Measurements from ENCODE around the gene SLC4A2. TPM values are rescaled to one million over a fixed set of nuclear protein-coding genes. Genes with fewer than 3 reads are reported as not detected.
A peak's percentile ranks its signal among the peaks of the same experiment; 100 is the strongest.

SLC4A2 gene
- polyA plus RNA-seq, 2 donors = 35.7 to 45.5 TPM

DNA sequence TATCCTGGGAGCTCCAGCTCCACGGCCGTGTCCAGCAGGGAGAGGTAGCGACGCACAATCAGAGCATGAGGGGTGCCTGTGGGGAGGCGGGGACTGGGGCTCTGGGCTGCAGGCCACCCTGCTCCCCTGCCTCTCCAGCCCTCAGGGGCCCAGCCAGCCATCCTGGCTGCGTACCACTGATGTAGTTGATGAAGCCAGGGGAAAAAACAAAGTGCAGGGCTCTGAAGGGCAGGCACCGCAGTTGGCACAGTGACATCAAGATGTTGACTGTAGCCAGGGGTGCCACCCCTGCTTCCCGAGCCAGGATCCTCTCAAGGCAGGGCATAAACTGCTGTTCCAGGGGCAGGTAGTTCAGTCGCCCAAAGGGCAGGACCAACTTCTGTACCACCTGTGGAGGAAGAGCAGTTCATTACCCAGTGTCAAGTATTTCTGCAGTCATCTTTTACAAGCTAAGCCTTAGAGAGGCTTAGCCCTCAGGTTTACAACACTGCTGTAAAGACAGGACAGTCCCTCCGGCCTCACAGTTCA is 18.4 kb downstream of the SLC4A2 start:
- Histone ChIP-seq H3K36me3 (ENCODE audit: control insufficient read depth in 2 of 2, insufficient read depth in 2 of 2, low read length in 1 of 2) (peaks cover 6 to 32% of the 10 kb centered on the region in 2 donors), H3K9me3 (ENCODE audit: control insufficient read depth in 2 of 2, insufficient read depth in 1 of 2, low read depth in 1 of 2, low read length in 1 of 2) (no peaks in the 10 kb centered on the region), H3K27ac (ENCODE audit: low read depth in 2 of 2, low read length in 1 of 2) (no peak overlapping the region), H3K27me3 (ENCODE audit: control insufficient read depth in 1 of 2, insufficient read depth in 2 of 2, low read length in 2 of 2) (no peaks in the 10 kb centered on the region), H3K4me1 (ENCODE audit: control insufficient read depth in 2 of 2, insufficient read depth in 2 of 2, low read length in 1 of 2) (peaks cover 17 to 22% of the 10 kb centered on the region in 2 donors), H3K4me3 (ENCODE audit: low read depth in 1 of 2, low read length in 2 of 2) (no peak overlapping the region)
- 65 to 68% methylated on average over 10 of the region's 10 CpGs for WGBS, 2 donors

DNA sequence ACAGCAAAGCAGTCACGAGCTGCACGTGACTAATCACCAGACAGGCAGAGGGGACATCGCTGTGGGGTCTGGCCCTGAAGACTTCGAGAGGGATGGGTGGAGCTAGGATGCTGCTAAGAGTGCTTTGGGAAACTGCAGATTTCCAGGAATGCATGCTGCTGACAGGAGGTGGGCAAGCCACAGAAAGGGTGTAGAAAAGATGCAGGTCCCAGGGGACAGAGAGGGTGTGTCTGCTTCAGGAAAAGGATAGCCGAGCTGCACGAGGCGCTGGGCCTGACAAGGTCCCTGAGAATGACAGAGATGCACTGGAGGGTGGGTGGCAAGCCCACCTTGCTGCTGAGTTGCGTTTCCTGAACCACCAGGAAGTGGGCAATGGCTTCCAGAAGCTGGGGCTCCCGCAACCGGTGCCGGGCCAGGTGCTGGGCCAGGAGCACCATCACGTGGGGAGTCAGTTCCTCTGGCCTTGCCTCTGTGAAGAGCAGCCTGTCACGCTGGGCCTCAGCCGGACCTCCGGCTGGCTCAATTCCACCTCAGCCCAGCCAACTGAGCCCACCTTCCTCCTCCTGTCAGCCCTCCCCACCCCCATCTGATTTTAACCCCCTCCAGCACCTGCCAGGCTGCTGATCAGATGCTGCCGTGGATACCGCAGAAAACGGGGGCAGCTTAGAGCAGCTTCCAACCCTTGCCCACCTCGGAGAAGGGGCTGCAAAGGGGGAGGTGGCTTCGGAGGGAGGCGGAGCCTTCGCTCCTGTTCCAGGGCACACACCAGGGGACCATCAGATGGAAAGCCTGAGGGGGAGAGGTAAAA is 19.0 kb downstream of the SLC4A2 start:
- WGBS, 2 donors = 49 to 57% methylated on average over 22 of the region's 22 CpGs
- H3K36me3 ChIP-seq (ENCODE audit: control insufficient read depth in 2 of 2, insufficient read depth in 2 of 2, low read length in 1 of 2) = peaks cover 6 to 32% of the 10 kb centered on the region in 2 donors
- no peaks in the 10 kb centered on the region for H3K27me3 ChIP-seq (ENCODE audit: control insufficient read depth in 1 of 2, insufficient read depth in 2 of 2, low read length in 2 of 2)
- H3K27ac ChIP-seq (ENCODE audit: low read depth in 2 of 2, low read length in 1 of 2) = no peak overlapping the region
- no peak overlapping the region for H3K4me3 ChIP-seq (ENCODE audit: low read depth in 1 of 2, low read length in 2 of 2)
- no peaks in the 10 kb centered on the region for H3K9me3 ChIP-seq (ENCODE audit: control insufficient read depth in 2 of 2, insufficient read depth in 1 of 2, low read depth in 1 of 2, low read length in 1 of 2)
- H3K4me1 ChIP-seq (ENCODE audit: control insufficient read depth in 2 of 2, insufficient read depth in 2 of 2, low read length in 1 of 2) = peaks cover 17 to 22% of the 10 kb centered on the region in 2 donors

DNA sequence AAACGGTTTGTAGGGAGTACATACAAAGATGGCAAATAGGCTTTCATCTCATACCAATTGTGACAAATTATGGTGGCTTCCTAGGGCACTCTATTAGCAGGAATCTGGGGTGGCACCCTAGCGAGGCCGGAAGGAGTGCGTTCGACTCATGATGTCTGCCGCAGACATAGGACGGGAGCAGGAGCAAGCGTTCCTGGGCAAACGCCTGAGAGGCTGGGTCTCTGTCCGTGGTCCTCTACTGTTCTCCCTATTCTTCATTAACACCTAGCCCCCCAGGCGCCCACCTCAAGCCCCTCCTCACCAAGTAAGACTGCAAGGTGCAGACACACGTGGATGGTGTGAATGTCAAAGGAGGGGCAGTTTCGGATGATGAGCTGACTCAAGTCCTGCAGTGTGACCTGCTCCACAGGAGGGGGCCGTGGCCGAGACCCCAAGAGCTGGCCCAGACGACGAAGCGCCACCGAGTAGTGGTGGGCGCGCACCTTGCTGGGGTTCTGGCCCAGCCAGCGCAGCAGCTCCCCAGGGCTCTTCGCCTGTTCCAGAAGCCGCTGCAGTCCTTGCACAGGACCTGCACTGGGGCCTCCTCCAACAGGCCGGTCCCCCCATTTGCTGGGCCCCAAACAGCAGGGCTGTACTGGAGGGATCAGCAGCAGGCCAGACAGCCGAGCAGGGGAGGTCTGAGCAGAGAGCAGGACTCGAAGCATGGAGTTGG is 20.0 kb downstream of the SLC4A2 start:
- H3K4me3 ChIP-seq (ENCODE audit: low read depth in 1 of 2, low read length in 2 of 2) = peak overlapping the region; percentile 71 to 92

DNA sequence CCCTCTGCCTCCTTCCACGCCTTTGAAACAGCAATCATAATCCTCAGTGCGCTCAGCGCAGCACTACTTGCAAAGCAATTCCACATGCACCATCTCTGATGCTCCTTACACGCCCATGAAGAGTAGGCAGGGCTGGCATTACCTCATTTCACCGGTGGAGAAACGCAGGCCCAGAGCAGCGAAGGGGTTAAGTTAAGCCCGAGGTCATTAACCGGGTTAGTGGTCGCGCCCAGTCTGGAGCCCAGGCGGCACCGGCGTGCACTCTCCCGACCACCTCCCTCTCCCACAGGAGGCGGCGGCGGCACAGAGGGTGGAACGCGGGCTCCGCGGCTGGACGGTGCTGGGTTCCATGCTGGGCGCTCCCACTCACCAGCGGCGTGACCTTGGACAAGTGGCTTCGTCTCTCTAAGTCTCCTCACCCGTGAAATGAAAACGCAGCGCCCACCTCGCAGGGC is 20.7 kb downstream of the SLC4A2 start:
- 0% methylated on average over 31 of the region's 31 CpGs for WGBS, 2 donors
- no peaks in the 10 kb centered on the region for H3K9me3 ChIP-seq (ENCODE audit: control insufficient read depth in 2 of 2, insufficient read depth in 1 of 2, low read depth in 1 of 2, low read length in 1 of 2)
- peak overlapping the region; percentile 94 to 97 for H3K27ac ChIP-seq (ENCODE audit: low read depth in 2 of 2, low read length in 1 of 2)
- H3K27me3 ChIP-seq (ENCODE audit: control insufficient read depth in 1 of 2, insufficient read depth in 2 of 2, low read length in 2 of 2) = no peaks in the 10 kb centered on the region
- peaks cover 17 to 26% of the 10 kb centered on the region in 2 donors for H3K4me1 ChIP-seq (ENCODE audit: control insufficient read depth in 2 of 2, insufficient read depth in 2 of 2, low read length in 1 of 2)
- H3K4me3 ChIP-seq (ENCODE audit: low read depth in 1 of 2, low read length in 2 of 2) = peak overlapping the region; percentile 71 to 92
- peaks cover 6 to 20% of the 10 kb centered on the region in 2 donors for H3K36me3 ChIP-seq (ENCODE audit: control insufficient read depth in 2 of 2, insufficient read depth in 2 of 2, low read length in 1 of 2)

More for the DNA sequence above, 20.0 kb downstream of the SLC4A2 start:
- no peaks in the 10 kb centered on the region for H3K9me3 ChIP-seq (ENCODE audit: control insufficient read depth in 2 of 2, insufficient read depth in 1 of 2, low read depth in 1 of 2, low read length in 1 of 2)
- WGBS, 2 donors = 75 to 76% methylated on average over 27 of the region's 27 CpGs
- H3K4me1 ChIP-seq (ENCODE audit: control insufficient read depth in 2 of 2, insufficient read depth in 2 of 2, low read length in 1 of 2) = peaks cover 17 to 26% of the 10 kb centered on the region in 2 donors
- peaks cover 6 to 27% of the 10 kb centered on the region in 2 donors for H3K36me3 ChIP-seq (ENCODE audit: control insufficient read depth in 2 of 2, insufficient read depth in 2 of 2, low read length in 1 of 2)
- H3K27ac ChIP-seq (ENCODE audit: low read depth in 2 of 2, low read length in 1 of 2) = peak overlapping the region; percentile 94 to 97
- H3K27me3 ChIP-seq (ENCODE audit: control insufficient read depth in 1 of 2, insufficient read depth in 2 of 2, low read length in 2 of 2) = no peaks in the 10 kb centered on the region

DNA sequence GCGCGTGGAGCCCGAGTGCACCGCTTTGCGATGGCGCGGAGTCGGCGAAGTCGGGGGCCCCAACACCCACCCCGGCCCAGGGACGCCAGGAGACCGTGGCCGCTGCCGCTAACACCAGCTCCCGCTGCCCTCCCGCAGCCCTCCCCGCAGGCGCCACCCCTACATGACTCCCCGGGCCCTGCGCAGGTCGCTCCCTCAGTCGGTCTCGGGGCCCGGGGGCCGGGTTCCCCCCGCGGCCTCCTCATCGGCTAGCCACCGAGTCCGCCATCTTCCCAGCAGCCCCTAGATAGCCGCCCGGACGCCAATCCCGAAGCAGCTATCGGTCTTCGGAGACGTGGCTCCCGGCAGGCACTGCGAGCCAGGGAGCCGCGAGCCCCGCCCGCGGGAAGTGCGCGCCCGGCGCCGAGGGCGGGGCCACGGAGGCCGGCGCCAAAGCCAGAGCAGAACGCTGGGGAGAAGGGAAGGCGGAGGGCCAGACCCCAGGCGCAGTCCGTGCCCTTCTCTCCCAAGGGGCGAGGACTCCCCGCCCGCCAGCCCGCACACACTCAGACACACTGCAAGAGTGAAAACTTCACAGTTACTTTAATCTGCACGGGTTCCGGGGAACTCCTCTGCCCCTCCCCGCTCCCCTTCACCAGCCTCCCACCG is 21.3 kb downstream of the SLC4A2 start, which contains the start of gene FASTK:
TSS of gene FASTK (minus strand) at position 288 of the 648 bp plus-strand sequence. CDS start at position 245, 43 bp downstream.
- 1 to 2% methylated on average over 52 to 66 of the region's 66 CpGs for WGBS, 2 donors
- peak within 1 kb of the TSS; percentile 71 to 92 for H3K4me3 ChIP-seq (ENCODE audit: low read depth in 1 of 2, low read length in 2 of 2)
- H3K36me3 ChIP-seq (ENCODE audit: control insufficient read depth in 2 of 2, insufficient read depth in 2 of 2, low read length in 1 of 2) = peaks cover 4 to 15% of the 10 kb centered on the region in 2 donors
- H3K27ac ChIP-seq (ENCODE audit: low read depth in 2 of 2, low read length in 1 of 2) = peak within 1 kb of the TSS; percentile 95 to 97
- peaks cover 17 to 26% of the 10 kb centered on the region in 2 donors for H3K4me1 ChIP-seq (ENCODE audit: control insufficient read depth in 2 of 2, insufficient read depth in 2 of 2, low read length in 1 of 2)
- no peaks in the 10 kb centered on the region for H3K27me3 ChIP-seq (ENCODE audit: control insufficient read depth in 1 of 2, insufficient read depth in 2 of 2, low read length in 2 of 2)
- H3K9me3 ChIP-seq (ENCODE audit: control insufficient read depth in 2 of 2, insufficient read depth in 1 of 2, low read depth in 1 of 2, low read length in 1 of 2) = no peaks in the 10 kb centered on the region

DNA sequence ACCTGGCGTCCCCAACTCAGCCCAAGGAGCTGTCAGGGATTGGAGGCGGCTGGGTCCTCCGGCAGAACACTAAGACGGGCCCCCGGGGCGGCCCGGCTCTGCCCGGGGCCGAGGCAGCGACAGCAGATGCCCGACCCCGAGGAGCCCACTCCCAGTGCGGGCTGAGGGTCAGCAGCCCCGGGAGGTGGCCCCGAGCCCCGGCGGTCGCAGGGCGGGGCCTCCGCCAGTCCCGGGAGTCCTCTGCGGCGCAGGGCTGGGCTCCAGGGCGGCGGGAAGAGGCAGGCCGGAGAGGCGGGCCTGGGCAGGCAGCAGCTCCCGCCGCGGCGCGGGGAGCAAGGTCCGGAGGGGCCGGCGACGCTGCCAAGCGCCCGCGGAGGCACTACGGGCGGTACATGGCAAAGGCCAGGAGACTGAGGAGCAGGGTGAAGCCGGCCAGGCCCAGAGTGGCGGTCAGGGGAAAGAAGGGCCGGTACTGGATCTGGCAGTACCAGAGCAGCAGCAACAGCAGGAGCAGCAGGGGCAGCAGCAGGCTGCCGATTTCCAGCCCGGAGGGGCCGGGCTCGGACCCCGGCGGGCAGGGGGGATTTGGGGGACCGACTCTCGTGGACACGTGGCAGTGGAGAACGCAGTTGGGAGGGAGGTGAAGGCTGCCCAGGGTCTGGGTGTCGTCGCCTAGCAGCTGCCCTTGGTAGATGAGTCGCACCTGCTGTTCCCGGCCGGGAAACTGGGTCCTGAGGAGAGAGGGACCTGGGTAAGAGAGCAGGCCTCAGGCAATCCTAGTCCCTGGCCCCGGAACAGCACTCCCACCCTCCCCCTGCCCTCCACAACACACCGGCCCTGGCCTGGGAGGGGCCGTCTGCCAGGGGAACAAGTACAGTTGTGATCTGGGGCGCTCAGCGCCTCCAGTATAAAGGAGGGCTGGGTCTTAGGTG is 22.0 kb downstream of the SLC4A2 start:
- H3K27ac ChIP-seq (ENCODE audit: low read depth in 2 of 2, low read length in 1 of 2) = peak overlapping the region; percentile 95 to 97
- H3K27me3 ChIP-seq (ENCODE audit: control insufficient read depth in 1 of 2, insufficient read depth in 2 of 2, low read length in 2 of 2) = no peaks in the 10 kb centered on the region
- no peaks in the 10 kb centered on the region for H3K9me3 ChIP-seq (ENCODE audit: control insufficient read depth in 2 of 2, insufficient read depth in 1 of 2, low read depth in 1 of 2, low read length in 1 of 2)
- H3K4me3 ChIP-seq (ENCODE audit: low read depth in 1 of 2, low read length in 2 of 2) = peak overlapping the region; percentile 71 to 92
- 20 to 21% methylated on average over 59 to 64 of the region's 64 CpGs for WGBS, 2 donors
- peaks cover 17 to 26% of the 10 kb centered on the region in 2 donors for H3K4me1 ChIP-seq (ENCODE audit: control insufficient read depth in 2 of 2, insufficient read depth in 2 of 2, low read length in 1 of 2)
- H3K36me3 ChIP-seq (ENCODE audit: control insufficient read depth in 2 of 2, insufficient read depth in 2 of 2, low read length in 1 of 2) = peaks cover 0 to 7% of the 10 kb centered on the region in 2 donors

DNA sequence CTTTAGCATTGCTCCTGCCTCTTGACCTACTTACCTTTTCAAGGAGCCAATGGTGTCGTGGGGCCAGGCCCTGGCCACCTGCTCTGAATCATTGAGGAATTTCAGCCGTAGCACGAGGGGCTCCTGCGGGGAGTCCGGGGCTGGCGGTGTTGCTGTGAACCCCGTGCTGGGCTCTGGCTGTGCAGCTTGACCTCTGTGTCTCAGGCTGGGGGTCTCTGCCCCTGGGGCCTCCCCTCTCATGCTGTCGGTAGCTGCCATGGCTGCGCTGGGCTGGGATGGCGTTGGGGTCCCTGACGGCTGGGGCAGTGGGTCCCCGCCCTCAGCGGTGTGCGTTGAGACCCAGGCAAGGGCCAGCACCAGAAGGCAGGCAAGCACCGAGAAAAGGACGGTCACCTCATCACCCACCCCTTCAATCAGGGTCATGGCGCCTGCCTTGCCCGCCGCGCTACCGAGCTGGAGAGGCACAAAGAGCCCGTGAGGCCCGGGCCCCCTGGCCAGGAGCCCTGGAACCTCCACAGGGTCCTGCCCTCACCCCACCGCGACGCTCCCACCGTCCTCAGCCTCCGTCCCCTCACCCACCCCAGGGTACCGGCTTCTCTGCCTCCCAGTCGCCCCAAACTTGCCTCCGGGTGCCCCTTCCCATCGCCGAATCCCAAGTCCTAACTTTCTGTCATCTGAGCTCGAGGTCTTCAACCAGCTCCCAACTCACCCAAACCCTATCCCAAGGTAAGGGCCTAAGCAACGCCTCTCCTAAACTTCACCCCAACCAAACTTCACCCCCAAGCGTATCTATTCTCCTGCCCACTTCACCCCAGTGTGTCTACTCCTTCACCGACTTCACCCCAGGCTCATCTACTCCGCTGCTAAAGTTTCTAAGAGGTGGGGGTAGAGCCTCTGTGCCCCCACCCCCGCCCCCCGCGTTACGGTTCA is 23.0 kb downstream of the SLC4A2 start:
- Histone ChIP-seq H3K4me3 (ENCODE audit: low read depth in 1 of 2, low read length in 2 of 2) (peak overlapping the region; percentile 71 to 92), H3K36me3 (ENCODE audit: control insufficient read depth in 2 of 2, insufficient read depth in 2 of 2, low read length in 1 of 2) (no peaks in the 10 kb centered on the region), H3K4me1 (ENCODE audit: control insufficient read depth in 2 of 2, insufficient read depth in 2 of 2, low read length in 1 of 2) (peaks cover 17 to 26% of the 10 kb centered on the region in 2 donors), H3K27ac (ENCODE audit: low read depth in 2 of 2, low read length in 1 of 2) (peak overlapping the region; percentile 95 to 97), H3K9me3 (ENCODE audit: control insufficient read depth in 2 of 2, insufficient read depth in 1 of 2, low read depth in 1 of 2, low read length in 1 of 2) (no peaks in the 10 kb centered on the region), H3K27me3 (ENCODE audit: control insufficient read depth in 1 of 2, insufficient read depth in 2 of 2, low read length in 2 of 2) (no peaks in the 10 kb centered on the region)
- 44 to 47% methylated on average over 36 to 42 of the region's 42 CpGs for WGBS, 2 donors
